RWPE2 (cell line): ENCODE results near the gene CEP89.

ENCODE experiments used
- ATAC-seq: fragments of 200-7000 bp; cut with Tn5 transposase; 3 replicates; pipeline ENCODE4 v1.9.1; 2021; ENCODE audit warnings: low read depth
- DNase-seq: peaks from one replicate; pipeline ENCODE4 v3.0.0-alpha.2; 2020; ENCODE audit warnings: low spot score
- H3K27ac ChIP-seq: fragments of 450-650 bp; 2 replicates; pipeline ENCODE4 v1.5.1; 2017; ENCODE audit warnings: mild to moderate bottlenecking; ENCODE audit not compliant: poor library complexity, severe bottlenecking
- H3K27me3 ChIP-seq: fragments of 250-450 bp; sonication (Bioruptor Pico); 2 replicates; pipeline ENCODE4 v1.5.1; 2021; ENCODE audit warnings: mild to moderate bottlenecking, moderate library complexity; ENCODE audit not compliant: insufficient read depth, poor library complexity, severe bottlenecking
- H3K36me3 ChIP-seq: fragments of 250-450 bp; sonication (Bioruptor Pico); 2 replicates; pipeline ENCODE4 v1.5.1; 2020; ENCODE audit warnings: low read depth, mild to moderate bottlenecking, moderate library complexity
- H3K4me1 ChIP-seq: fragments of 250-450 bp; sonication (Bioruptor Pico); 2 replicates; pipeline ENCODE4 v1.5.1; 2021; ENCODE audit warnings: mild to moderate bottlenecking, moderate library complexity; ENCODE audit not compliant: insufficient read depth, poor library complexity, severe bottlenecking
- H3K4me3 ChIP-seq: fragments of 250-450 bp; sonication (Bioruptor Pico); 2 replicates; pipeline ENCODE4 v1.5.1; 2021; ENCODE audit warnings: mild to moderate bottlenecking, moderate library complexity; ENCODE audit not compliant: severe bottlenecking
- H3K9me3 ChIP-seq: fragments of 250-450 bp; sonication (Bioruptor Pico); 2 replicates; pipeline ENCODE4 v1.5.1; 2021; ENCODE audit warnings: mild to moderate bottlenecking, moderate library complexity; ENCODE audit not compliant: severe bottlenecking
- CTCF ChIP-seq: fragments of 450-650 bp; IDR thresholded peaks from one replicate; pipeline ENCODE4 v1.5.1; 2017; ENCODE audit warnings: mild to moderate bottlenecking, moderate library complexity; ENCODE audit not compliant: poor library complexity, severe bottlenecking

Gene CEP89

GRCh38 chr19:32891609-32892008 lies 80.1 kb downstream of the CEP89 start:
- ATAC-seq (no peak), DNase-seq (no peak)
- H3K4me1 ChIP-seq, result no peaks in the 10 kb centered on the region
- no peak for TF ChIP-seq CTCF
- H3K27ac ChIP-seq, result no peak overlapping the region
- peaks cover 6% of the 10 kb centered on the region; the same call in 1 of the 2 replicates for H3K36me3 ChIP-seq
- H3K4me3 ChIP-seq, result no peak overlapping the region
- H3K27me3 ChIP-seq, result no peaks in the 10 kb centered on the region
- peaks cover 4% of the 10 kb centered on the region for H3K9me3 ChIP-seq

DNA sequence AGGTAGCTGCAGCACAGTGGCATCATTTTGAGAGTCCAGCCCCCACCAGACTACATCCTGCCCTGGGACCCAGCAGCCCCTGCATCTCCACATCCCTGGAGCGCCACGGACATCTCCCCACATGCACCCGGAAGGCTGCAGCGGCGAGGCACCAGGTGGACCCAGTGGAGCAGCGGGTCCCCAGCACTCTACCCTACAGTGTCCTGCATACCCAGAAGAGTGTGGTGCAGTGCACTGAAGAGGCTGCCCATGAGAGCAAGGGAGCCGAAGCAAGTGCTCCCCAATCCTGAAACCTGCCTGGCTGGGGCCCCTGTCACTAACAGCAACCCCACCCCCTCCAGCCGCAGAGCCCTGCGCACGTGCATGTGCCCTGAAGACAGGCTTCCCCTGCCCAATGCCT lies 80.9 kb downstream of the CEP89 start:
- no peak overlapping the region for H3K27ac ChIP-seq
- H3K36me3 ChIP-seq, result peaks cover 6% of the 10 kb centered on the region; the same call in 1 of the 2 replicates
- peaks cover 4% of the 10 kb centered on the region for H3K9me3 ChIP-seq
- ATAC-seq (no peak), DNase-seq (no peak)
- H3K4me1 ChIP-seq, result no peaks in the 10 kb centered on the region
- H3K4me3 ChIP-seq, result no peak overlapping the region
- no peaks in the 10 kb centered on the region for H3K27me3 ChIP-seq
- TF ChIP-seq CTCF, result no peak

DNA sequence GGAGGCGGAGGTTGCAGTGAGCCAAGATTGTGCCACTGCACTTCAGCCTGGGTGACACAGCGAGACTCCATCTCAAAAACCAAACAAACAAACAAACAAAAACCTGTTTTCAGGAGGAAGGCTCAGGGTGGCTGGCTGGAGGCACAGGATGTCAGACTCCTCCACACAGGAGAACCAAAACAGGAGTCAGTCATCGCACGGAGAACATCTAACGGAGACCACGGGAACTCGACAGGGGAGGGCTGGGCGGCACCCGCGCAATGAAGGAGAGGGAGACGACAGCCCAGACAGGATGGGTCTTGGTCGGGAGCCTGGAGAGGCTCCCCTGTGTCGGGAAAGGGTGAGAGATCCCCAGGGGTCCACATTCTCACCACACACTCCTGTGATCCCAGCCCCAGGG lies 81.4 kb downstream of the CEP89 start:
- Histone ChIP-seq H3K4me1 (no peaks in the 10 kb centered on the region), H3K36me3 (peaks cover 6% of the 10 kb centered on the region; the same call in 1 of the 2 replicates), H3K4me3 (no peak overlapping the region), H3K27ac (no peak overlapping the region), H3K9me3 (peaks cover 4% of the 10 kb centered on the region), H3K27me3 (no peaks in the 10 kb centered on the region)
- no peak for DNase-seq
- ATAC-seq, result no peak
- TF ChIP-seq CTCF, result no peak

DNA sequence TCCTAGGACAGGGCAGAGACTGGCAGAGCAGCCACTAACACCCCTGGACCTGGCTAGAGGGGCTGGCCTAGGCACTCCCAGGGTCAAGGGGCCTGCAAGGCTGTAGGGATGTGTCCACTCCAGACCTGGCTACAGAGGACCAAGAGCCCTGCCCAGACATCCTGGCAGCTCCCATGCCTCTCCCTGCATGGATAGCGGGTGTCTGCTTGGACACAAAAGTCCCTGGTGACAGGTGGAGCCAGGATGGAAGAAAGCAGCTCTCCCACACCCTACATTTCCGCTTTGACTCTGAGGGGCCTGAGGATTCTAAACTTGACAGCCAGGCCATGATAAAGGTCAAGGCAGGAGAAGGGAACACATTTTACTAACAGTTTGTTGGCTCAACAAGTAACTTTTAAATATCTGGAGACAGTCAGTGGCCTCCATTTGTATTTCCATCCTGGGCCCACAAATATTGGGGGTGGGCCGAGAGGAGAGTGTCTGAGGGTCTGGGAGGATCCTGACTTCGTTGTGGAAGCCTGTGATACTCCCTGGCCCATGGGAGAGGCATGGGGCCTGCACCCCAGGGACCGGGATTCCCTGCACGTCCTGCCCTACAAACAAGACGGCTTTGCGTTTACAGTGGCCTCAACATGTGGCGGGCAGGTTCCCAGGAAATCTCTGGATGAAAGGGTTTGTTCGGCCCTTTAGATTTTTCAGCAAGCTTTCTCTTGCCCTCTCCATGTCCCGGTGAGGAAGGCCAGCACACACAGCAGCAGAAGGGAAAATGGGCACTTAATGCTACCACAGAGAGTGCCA lies 82.4 kb downstream of the CEP89 start:
- Histone ChIP-seq H3K27me3 (no peaks in the 10 kb centered on the region), H3K36me3 (peaks cover 6% of the 10 kb centered on the region; the same call in 1 of the 2 replicates), H3K4me1 (no peaks in the 10 kb centered on the region), H3K27ac (no peak overlapping the region), H3K9me3 (peaks cover 4% of the 10 kb centered on the region), H3K4me3 (no peak overlapping the region)
- no peak for DNase-seq
- no peak for ATAC-seq
- no peak for TF ChIP-seq CTCF
